Gastroesophageal sphincter (tissue), 3 donors: ENCODE data around the gene BEND7.

Experiments used
- POLR2A ChIP-seq, 2 donors: fragments of 450-650 bp; IDR thresholded peaks; one replicate each; pipeline ENCODE4 v1.6.1; 2017; ENCODE audit warnings: antibody characterized with exemption in 2 of 2, mild to moderate bottlenecking in 2 of 2, moderate library complexity in 1 of 2
- TF ChIP-seq, protein P1 (sequence below), 4 experiments: fragments of 200-600 bp in 2 of 4; fragments of 450-650 bp in 2 of 4; sonication (generic) in 1 of 4; IDR thresholded peaks; one replicate each; pipeline ENCODE4 v1.5.1; 2017 to 2019; ENCODE audit warnings: antibody characterized with exemption in 4 of 4, mild to moderate bottlenecking in 2 of 4, moderate library complexity in 2 of 4

DNA sequence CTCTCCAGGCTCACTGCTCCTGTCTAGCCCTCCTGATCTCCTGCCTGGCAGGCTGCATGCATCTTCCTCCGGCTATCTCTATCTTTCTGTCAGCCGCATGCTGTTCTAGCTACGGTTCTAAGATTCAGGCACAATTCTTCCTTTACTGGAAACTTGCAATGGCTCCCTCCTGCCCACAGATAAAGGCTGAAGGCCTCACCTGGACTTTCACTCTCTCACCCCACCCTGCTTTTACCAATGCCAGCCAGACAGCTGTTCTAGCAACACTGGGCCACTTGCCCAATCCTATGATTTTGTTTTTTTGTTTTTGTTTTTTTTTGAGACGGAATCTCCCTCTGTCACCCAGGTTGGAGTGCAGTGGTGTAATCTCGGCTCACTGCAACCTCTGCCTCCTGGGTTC lies 38.3 kb downstream of the BEND7 start:
- TF ChIP-seq POLR2A (IDR thresholded peaks at IDR 0.05), result no peak
- TF ChIP-seq, protein P1, sequence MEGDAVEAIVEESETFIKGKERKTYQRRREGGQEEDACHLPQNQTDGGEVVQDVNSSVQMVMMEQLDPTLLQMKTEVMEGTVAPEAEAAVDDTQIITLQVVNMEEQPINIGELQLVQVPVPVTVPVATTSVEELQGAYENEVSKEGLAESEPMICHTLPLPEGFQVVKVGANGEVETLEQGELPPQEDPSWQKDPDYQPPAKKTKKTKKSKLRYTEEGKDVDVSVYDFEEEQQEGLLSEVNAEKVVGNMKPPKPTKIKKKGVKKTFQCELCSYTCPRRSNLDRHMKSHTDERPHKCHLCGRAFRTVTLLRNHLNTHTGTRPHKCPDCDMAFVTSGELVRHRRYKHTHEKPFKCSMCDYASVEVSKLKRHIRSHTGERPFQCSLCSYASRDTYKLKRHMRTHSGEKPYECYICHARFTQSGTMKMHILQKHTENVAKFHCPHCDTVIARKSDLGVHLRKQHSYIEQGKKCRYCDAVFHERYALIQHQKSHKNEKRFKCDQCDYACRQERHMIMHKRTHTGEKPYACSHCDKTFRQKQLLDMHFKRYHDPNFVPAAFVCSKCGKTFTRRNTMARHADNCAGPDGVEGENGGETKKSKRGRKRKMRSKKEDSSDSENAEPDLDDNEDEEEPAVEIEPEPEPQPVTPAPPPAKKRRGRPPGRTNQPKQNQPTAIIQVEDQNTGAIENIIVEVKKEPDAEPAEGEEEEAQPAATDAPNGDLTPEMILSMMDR (IDR thresholded peaks at IDR 0.05), result no peak
